Sigmoid colon (tissue), 7 donors: ENCODE results near the gene FIGLA. TPM values are rescaled to one million over a fixed set of nuclear protein-coding genes. Genes with fewer than 3 reads are reported as not detected.

ENCODE experiments used
- DNase-seq: peaks from one replicate; pipeline ENCODE4 v3.0.0-alpha.2; 2019
- H3K27ac ChIP-seq, 4 donors: fragments of 200-600 bp; sonication (generic); one replicate each; pipeline ENCODE4 v1.5.1; 2016 to 2019; ENCODE audit warnings: mild to moderate bottlenecking in 1 of 4
- H3K27me3 ChIP-seq, 3 donors: fragments of 200-600 bp; sonication (generic); one replicate each; pipeline ENCODE4 v1.5.1; 2019; ENCODE audit warnings: mild to moderate bottlenecking in 1 of 3
- H3K36me3 ChIP-seq, 4 donors: fragments of 200-600 bp; sonication (generic); one replicate each; pipeline ENCODE4 v1.5.1; 2016 to 2019
- H3K4me1 ChIP-seq, 4 donors: fragments of 200-600 bp; sonication (generic); one replicate each; pipeline ENCODE4 v1.5.1; 2017 to 2019
- H3K4me3 ChIP-seq, 4 donors: fragments of 200-600 bp; sonication (generic); one replicate each; pipeline ENCODE4 v1.5.1; 2017 to 2019; ENCODE audit warnings: mild to moderate bottlenecking in 2 of 4, moderate library complexity in 1 of 4
- H3K9me3 ChIP-seq, 4 donors: fragments of 200-600 bp in 3 of 4; sonication (generic) in 3 of 4; one replicate each; pipeline versions ENCODE4 v1.5.1 to v1.6.1; 2013 to 2019
- EP300 ChIP-seq, 4 donors: sonication (generic); formaldehyde crosslinking; IDR thresholded peaks; one replicate each; pipeline ENCODE4 v1.6.1; 2017; ENCODE audit warnings: antibody characterized with exemption in 4 of 4
- POLR2A ChIP-seq, 2 donors: fragments of 450-650 bp; IDR thresholded peaks; one replicate each; pipeline ENCODE4 v1.6.1; 2016; ENCODE audit warnings: antibody characterized with exemption in 2 of 2, mild to moderate bottlenecking in 2 of 2, moderate library complexity in 2 of 2
- POLR2AphosphoS5 ChIP-seq, 4 donors: sonication (generic); formaldehyde crosslinking; IDR thresholded peaks; one replicate each; pipeline ENCODE4 v1.6.1; 2017; ENCODE audit warnings: antibody characterized with exemption in 4 of 4
- WGBS, 2 donors: extraction: QIAGEN DNeasy Blood & Tissue Kit; methylation state at CpG; one replicate each; pipeline ENCODE4 v1.1.7; 2013; 5-methylcytosine and 5-hydroxymethylcytosine counted together
- intact Hi-C: fragments of 100-400 bp; cut with DNase I; formaldehyde crosslinking; loops from one replicate; pipeline ENCODE4 v1.15.1; 2023
- polyA plus RNA-seq, 3 donors: library from polyadenylated mRNA; stranded (reverse); fragments of 200-250 nt; gene quantifications; one replicate each; pipeline ENCODE4 v1.2.3, GENCODE V29; 2013
- total RNA-seq, 4 donors: library from RNA; depleted of rRNA; stranded (reverse); fragments of >200 nt; gene quantifications; one replicate each; pipeline ENCODE4 v1.1.0, GENCODE V29; 2016
- TF ChIP-seq, protein P1 (sequence below), 4 experiments: fragments of 450-650 bp in 3 of 4; fragments of 200-600 bp in 1 of 4; IDR thresholded peaks; one replicate each; pipeline ENCODE4 v1.5.1; 2016 to 2019; ENCODE audit warnings: antibody characterized with exemption in 4 of 4, mild to moderate bottlenecking in 3 of 4, moderate library complexity in 2 of 4
- donor health status: healthy with polysubstance abuse.
- donor health status: Bipolar disorder and iron deficiency.
- donor health status: healthy.

FIGLA gene
- total and polyA plus RNA-seq, 7 donors, result not detected

DNA sequence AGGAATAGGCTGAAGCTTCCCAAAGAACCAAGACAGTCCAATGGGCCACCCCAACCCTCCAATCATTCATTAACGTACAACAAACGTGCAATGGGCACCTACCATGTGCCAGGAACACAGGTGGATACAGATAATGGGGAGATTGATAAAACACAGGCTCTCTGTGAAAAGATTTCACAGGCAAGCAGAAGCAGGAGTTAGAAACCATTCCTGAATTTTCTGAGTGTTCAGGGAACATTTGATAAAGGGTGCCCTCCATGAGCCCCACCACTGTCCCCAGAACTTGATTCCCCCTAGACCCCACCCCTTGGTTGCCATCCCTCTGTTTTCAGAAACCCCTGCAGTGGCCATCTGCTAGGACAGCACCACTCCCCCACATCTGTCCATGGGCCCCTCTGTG lies 43.7 kb upstream of the FIGLA start:
- Histone ChIP-seq H3K27ac (no peak overlapping the region), H3K4me1 (no peaks in the 10 kb centered on the region), H3K4me3 (no peak overlapping the region), H3K9me3 (no peaks in the 10 kb centered on the region), H3K36me3 (no peaks in the 10 kb centered on the region), H3K27me3 (peaks cover 0 to 3% (median 0%) of the 10 kb centered on the region in 3 donors)
- no peak for TF ChIP-seq POLR2AphosphoS5 (IDR thresholded peaks at IDR 0.05)
- TF ChIP-seq POLR2A (IDR thresholded peaks at IDR 0.05), result no peak
- no peak for TF ChIP-seq EP300 (IDR thresholded peaks at IDR 0.05)
- TF ChIP-seq, protein P1, sequence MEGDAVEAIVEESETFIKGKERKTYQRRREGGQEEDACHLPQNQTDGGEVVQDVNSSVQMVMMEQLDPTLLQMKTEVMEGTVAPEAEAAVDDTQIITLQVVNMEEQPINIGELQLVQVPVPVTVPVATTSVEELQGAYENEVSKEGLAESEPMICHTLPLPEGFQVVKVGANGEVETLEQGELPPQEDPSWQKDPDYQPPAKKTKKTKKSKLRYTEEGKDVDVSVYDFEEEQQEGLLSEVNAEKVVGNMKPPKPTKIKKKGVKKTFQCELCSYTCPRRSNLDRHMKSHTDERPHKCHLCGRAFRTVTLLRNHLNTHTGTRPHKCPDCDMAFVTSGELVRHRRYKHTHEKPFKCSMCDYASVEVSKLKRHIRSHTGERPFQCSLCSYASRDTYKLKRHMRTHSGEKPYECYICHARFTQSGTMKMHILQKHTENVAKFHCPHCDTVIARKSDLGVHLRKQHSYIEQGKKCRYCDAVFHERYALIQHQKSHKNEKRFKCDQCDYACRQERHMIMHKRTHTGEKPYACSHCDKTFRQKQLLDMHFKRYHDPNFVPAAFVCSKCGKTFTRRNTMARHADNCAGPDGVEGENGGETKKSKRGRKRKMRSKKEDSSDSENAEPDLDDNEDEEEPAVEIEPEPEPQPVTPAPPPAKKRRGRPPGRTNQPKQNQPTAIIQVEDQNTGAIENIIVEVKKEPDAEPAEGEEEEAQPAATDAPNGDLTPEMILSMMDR (IDR thresholded peaks at IDR 0.05), result no peak
- WGBS, 2 donors, result 80 to 85% methylated on average over 2 of the region's 2 CpGs
- DNase-seq, result no peak
- intact Hi-C loops, result no loop called here

DNA sequence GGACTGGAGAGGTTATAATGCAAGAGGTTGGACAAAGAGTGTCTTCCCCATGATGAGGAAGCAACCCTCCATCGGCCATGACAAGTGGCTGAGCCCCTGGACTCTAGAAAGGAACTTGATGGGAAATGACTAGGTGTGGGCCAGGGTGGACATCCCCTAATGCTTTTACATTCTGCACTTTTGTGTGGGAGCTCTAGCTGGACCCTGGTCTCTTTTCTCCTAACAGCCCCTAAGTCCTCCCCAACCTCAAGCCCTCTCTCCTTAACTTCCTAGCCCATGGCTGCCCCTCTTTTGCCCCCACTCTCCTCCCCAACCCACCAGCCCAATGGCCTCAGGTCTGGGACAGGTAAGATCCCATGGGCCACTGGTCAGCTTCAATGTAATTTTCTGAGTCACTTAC lies 42.8 kb upstream of the FIGLA start:
- no peak overlapping the region for H3K27ac ChIP-seq
- TF ChIP-seq POLR2AphosphoS5 (IDR thresholded peaks at IDR 0.05) (no peak), POLR2A (IDR thresholded peaks at IDR 0.05) (no peak), EP300 (IDR thresholded peaks at IDR 0.05) (no peak)
- TF ChIP-seq, protein P1 (IDR thresholded peaks at IDR 0.05), result no peak
- no peaks in the 10 kb centered on the region for H3K9me3 ChIP-seq
- no peaks in the 10 kb centered on the region for H3K4me1 ChIP-seq
- 51 to 75% methylated on average over 1 of the region's 1 CpG for WGBS, 2 donors
- H3K4me3 ChIP-seq, result no peak overlapping the region
- peaks cover 0 to 3% (median 0%) of the 10 kb centered on the region in 3 donors for H3K27me3 ChIP-seq
- DNase-seq, result no peak
- no peaks in the 10 kb centered on the region for H3K36me3 ChIP-seq
- intact Hi-C loops, result no loop called here

DNA sequence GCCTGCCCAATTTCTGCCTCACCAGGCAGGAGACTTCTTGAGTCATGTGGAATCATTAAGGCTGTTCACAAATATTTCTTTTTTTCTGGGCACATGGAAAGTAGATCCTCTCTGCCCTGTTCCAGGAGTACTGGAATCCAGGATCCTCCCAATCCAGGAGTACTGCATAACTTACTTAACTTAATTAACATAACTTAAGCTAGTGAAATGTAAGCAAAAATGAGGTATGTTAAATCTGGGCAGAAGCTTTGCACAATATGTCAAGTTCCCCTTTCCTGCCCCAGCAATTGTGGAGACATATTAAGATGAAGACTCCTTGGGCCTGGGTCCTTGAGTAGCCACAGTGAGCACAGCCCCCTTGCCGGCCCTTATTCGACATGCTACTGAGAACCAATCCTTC lies 41.9 kb upstream of the FIGLA start:
- intact Hi-C loops, result no loop called here
- no peak for DNase-seq
- no peak overlapping the region for H3K27ac ChIP-seq
- peaks cover 0 to 3% (median 0%) of the 10 kb centered on the region in 3 donors for H3K27me3 ChIP-seq
- H3K9me3 ChIP-seq, result no peaks in the 10 kb centered on the region
- TF ChIP-seq, protein P1 (IDR thresholded peaks at IDR 0.05), result no peak
- TF ChIP-seq POLR2AphosphoS5 (IDR thresholded peaks at IDR 0.05) (no peak), POLR2A (IDR thresholded peaks at IDR 0.05) (no peak), EP300 (IDR thresholded peaks at IDR 0.05) (no peak)
- no peak overlapping the region for H3K4me3 ChIP-seq
- WGBS, 2 donors, result 90 to 94% methylated on average over 2 of the region's 2 CpGs
- no peaks in the 10 kb centered on the region for H3K4me1 ChIP-seq
- H3K36me3 ChIP-seq, result no peaks in the 10 kb centered on the region

DNA sequence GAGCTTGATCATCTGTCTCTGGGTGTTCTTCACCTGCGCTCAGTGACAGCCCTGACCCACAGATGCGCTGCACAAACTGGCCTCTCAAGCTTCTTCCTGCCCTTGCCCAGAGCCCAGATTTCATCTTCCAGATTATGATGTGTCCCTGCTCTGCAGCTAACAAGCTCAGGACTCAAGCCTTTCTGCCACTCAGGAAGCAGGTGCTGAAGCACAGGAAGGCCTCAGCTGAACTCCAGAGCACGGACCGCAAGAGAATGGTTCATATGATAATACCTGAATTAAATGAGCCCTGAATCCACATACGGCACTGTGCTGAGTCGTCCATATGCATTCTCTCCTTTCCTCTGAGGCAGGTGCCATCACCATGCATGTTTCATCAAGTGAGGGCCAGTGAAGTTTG lies 41.4 kb upstream of the FIGLA start:
- H3K9me3 ChIP-seq, result no peaks in the 10 kb centered on the region
- WGBS, 2 donors, result 51 to 85% methylated on average over 6 of the region's 6 CpGs
- TF ChIP-seq POLR2A (IDR thresholded peaks at IDR 0.05) (no peak), POLR2AphosphoS5 (IDR thresholded peaks at IDR 0.05) (no peak), EP300 (IDR thresholded peaks at IDR 0.05) (no peak)
- TF ChIP-seq, protein P1 (IDR thresholded peaks at IDR 0.05), result no peak
- no peaks in the 10 kb centered on the region for H3K36me3 ChIP-seq
- H3K27me3 ChIP-seq, result peaks cover 0 to 3% (median 0%) of the 10 kb centered on the region in 3 donors
- no peaks in the 10 kb centered on the region for H3K4me1 ChIP-seq
- no peak overlapping the region for H3K4me3 ChIP-seq
- intact Hi-C loops, result no loop called here
- no peak overlapping the region for H3K27ac ChIP-seq
- DNase-seq, result no peak

DNA sequence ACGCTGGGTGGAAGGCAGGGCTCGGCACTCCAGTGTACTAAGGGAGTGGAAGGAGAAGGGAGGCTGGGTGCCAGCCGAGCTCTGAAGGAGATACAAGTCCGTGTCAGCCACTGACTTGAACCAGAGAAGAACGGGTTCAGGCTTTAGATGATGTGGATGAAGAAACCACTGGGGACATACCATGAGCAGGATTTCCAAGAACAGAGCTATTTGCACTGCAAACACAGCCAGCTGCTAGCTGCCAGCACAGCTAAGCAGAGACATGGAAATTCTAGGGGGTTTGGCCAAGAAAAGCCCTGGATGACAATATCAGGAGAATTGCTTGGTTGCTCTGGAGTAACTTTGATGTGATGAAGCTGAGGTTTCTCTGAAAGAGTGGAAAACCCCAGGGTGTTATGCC lies 39.9 kb upstream of the FIGLA start:
- 66 to 73% methylated on average over 5 of the region's 5 CpGs for WGBS, 2 donors
- peaks cover 0 to 3% (median 0%) of the 10 kb centered on the region in 3 donors for H3K27me3 ChIP-seq
- H3K4me1 ChIP-seq, result no peaks in the 10 kb centered on the region
- DNase-seq, result no peak
- no peak overlapping the region for H3K4me3 ChIP-seq
- no peaks in the 10 kb centered on the region for H3K9me3 ChIP-seq
- H3K36me3 ChIP-seq, result no peaks in the 10 kb centered on the region
- intact Hi-C loops, result no loop called here
- TF ChIP-seq EP300 (IDR thresholded peaks at IDR 0.05) (no peak), POLR2A (IDR thresholded peaks at IDR 0.05) (no peak), POLR2AphosphoS5 (IDR thresholded peaks at IDR 0.05) (no peak)
- TF ChIP-seq, protein P1 (IDR thresholded peaks at IDR 0.05), result no peak
- H3K27ac ChIP-seq, result no peak overlapping the region
